ENCODE measurements around the gene TPI1. TPM values are rescaled to one million over a fixed set of nuclear protein-coding genes. Genes with fewer than 3 reads are reported as not detected.

The TPI1 gene
- total RNA-seq, 1 donor from 2014 or later = 722 TPM

- TF ChIP-seq CTCF (IDR thresholded peaks at IDR 0.05; ENCODE audit: insufficient read depth, low read depth, low read length) = no peak
- TF ChIP-seq EZH2 (IDR thresholded peaks at IDR 0.05; ENCODE audit: insufficient read depth, low read length) = no peak
- no peaks in the 10 kb centered on the region for H3K36me3 ChIP-seq (ENCODE audit: insufficient read depth, low read length)
- no peak for FAIRE-seq
- Mint-ChIP-seq H3K27me3 (ENCODE audit: low read depth, unreplicated experiment) (no peaks in the 10 kb centered on the region), H3K36me3 (ENCODE audit: low read depth, unreplicated experiment) (peaks cover 3% of the 10 kb centered on the region), H3K4me3 (ENCODE audit: unreplicated experiment) (no peak overlapping the region), H3K27ac (ENCODE audit: unreplicated experiment) (no peak overlapping the region), H3K9me3 (ENCODE audit: unreplicated experiment) (no peaks in the 10 kb centered on the region), H3K4me1 (ENCODE audit: low read depth, unreplicated experiment) (no peaks in the 10 kb centered on the region)
- no peak for DNase-seq (ENCODE audit: low read depth)
- no peaks in the 10 kb centered on the region for H3K27me3 ChIP-seq (ENCODE audit: insufficient read depth, low read length)
- H2AFZ ChIP-seq (ENCODE audit: low read depth, low read length) = no peak overlapping the region
- H3K79me2 ChIP-seq (ENCODE audit: insufficient read depth, low read length) = no peaks in the 10 kb centered on the region
- H3K9ac ChIP-seq (ENCODE audit: low read length) = no peak overlapping the region
- H3K4me2 ChIP-seq (ENCODE audit: low read length) = no peak overlapping the region
- H3K4me3 ChIP-seq (ENCODE audit: insufficient read depth, low read depth, low read length) = no peak overlapping the region
- H3K9me3 ChIP-seq (ENCODE audit: insufficient read depth, low read depth, low read length) = no peaks in the 10 kb centered on the region
- peaks cover 12% of the 10 kb centered on the region for H3K4me1 ChIP-seq (ENCODE audit: insufficient read depth, low read length)
- no peaks in the 10 kb centered on the region for H4K20me1 ChIP-seq (ENCODE audit: insufficient read depth, low read length)
- H3K27ac ChIP-seq (ENCODE audit: low read depth, low read length) = no peak overlapping the region
These were observed 27.0 kb downstream of the TPI1 start for GRCh38 chr12:6894321-6894720.

- no peak overlapping the region for H3K27ac ChIP-seq (ENCODE audit: low read depth, low read length)
- DNase-seq (ENCODE audit: low read depth) = no peak
- no peaks in the 10 kb centered on the region for H4K20me1 ChIP-seq (ENCODE audit: insufficient read depth, low read length)
- no peaks in the 10 kb centered on the region for H3K36me3 ChIP-seq (ENCODE audit: insufficient read depth, low read length)
- Mint-ChIP-seq H3K27me3 (ENCODE audit: low read depth, unreplicated experiment) (no peaks in the 10 kb centered on the region), H3K9me3 (ENCODE audit: unreplicated experiment) (no peaks in the 10 kb centered on the region), H3K4me1 (ENCODE audit: low read depth, unreplicated experiment) (no peaks in the 10 kb centered on the region), H3K27ac (ENCODE audit: unreplicated experiment) (no peak overlapping the region), H3K36me3 (ENCODE audit: low read depth, unreplicated experiment) (peaks cover 3% of the 10 kb centered on the region), H3K4me3 (ENCODE audit: unreplicated experiment) (no peak overlapping the region)
- no peak for TF ChIP-seq EZH2 (IDR thresholded peaks at IDR 0.05; ENCODE audit: insufficient read depth, low read length)
- H3K9me3 ChIP-seq (ENCODE audit: insufficient read depth, low read depth, low read length) = no peaks in the 10 kb centered on the region
- H3K27me3 ChIP-seq (ENCODE audit: insufficient read depth, low read length) = no peaks in the 10 kb centered on the region
- no peak overlapping the region for H3K9ac ChIP-seq (ENCODE audit: low read length)
- H3K4me1 ChIP-seq (ENCODE audit: insufficient read depth, low read length) = no peaks in the 10 kb centered on the region
- no peak overlapping the region for H3K4me2 ChIP-seq (ENCODE audit: low read length)
- H3K4me3 ChIP-seq (ENCODE audit: insufficient read depth, low read depth, low read length) = no peak overlapping the region
- no peak overlapping the region for H2AFZ ChIP-seq (ENCODE audit: low read depth, low read length)
- no peak for FAIRE-seq
- no peaks in the 10 kb centered on the region for H3K79me2 ChIP-seq (ENCODE audit: insufficient read depth, low read length)
These were observed 29.6 kb downstream of the TPI1 start for GRCh38 chr12:6896846-6897435.

GRCh38 chr12:6899427-6899826 is 32.1 kb downstream of the TPI1 start:
- no peaks in the 10 kb centered on the region for H3K4me1 Mint-ChIP-seq (ENCODE audit: low read depth, unreplicated experiment)
- no peaks in the 10 kb centered on the region for H3K9me3 Mint-ChIP-seq (ENCODE audit: unreplicated experiment)
- H2AFZ ChIP-seq (ENCODE audit: low read depth, low read length) = no peak overlapping the region
- no peak for FAIRE-seq
- H3K9me3 ChIP-seq (ENCODE audit: insufficient read depth, low read depth, low read length) = no peaks in the 10 kb centered on the region
- DNase-seq (ENCODE audit: low read depth) = no peak
- no peaks in the 10 kb centered on the region for H3K27me3 Mint-ChIP-seq (ENCODE audit: low read depth, unreplicated experiment)
- H3K36me3 ChIP-seq (ENCODE audit: insufficient read depth, low read length) = no peaks in the 10 kb centered on the region
- TF ChIP-seq EZH2 (IDR thresholded peaks at IDR 0.05; ENCODE audit: insufficient read depth, low read length) = no peak
- no peak for TF ChIP-seq CTCF (IDR thresholded peaks at IDR 0.05; ENCODE audit: insufficient read depth, low read depth, low read length)
- H3K9ac ChIP-seq (ENCODE audit: low read length) = no peak overlapping the region
- no peaks in the 10 kb centered on the region for H3K79me2 ChIP-seq (ENCODE audit: insufficient read depth, low read length)
- H4K20me1 ChIP-seq (ENCODE audit: insufficient read depth, low read length) = no peaks in the 10 kb centered on the region
- H3K36me3 Mint-ChIP-seq (ENCODE audit: low read depth, unreplicated experiment) = no peaks in the 10 kb centered on the region
- no peak overlapping the region for H3K4me2 ChIP-seq (ENCODE audit: low read length)
- no peak overlapping the region for H3K27ac Mint-ChIP-seq (ENCODE audit: unreplicated experiment)
- H3K4me3 ChIP-seq (ENCODE audit: insufficient read depth, low read depth, low read length) = no peak overlapping the region
- H3K4me3 Mint-ChIP-seq (ENCODE audit: unreplicated experiment) = no peak overlapping the region
- H3K27ac ChIP-seq (ENCODE audit: low read depth, low read length) = no peak overlapping the region
- no peaks in the 10 kb centered on the region for H3K27me3 ChIP-seq (ENCODE audit: insufficient read depth, low read length)
- H3K4me1 ChIP-seq (ENCODE audit: insufficient read depth, low read length) = no peaks in the 10 kb centered on the region

All from astrocyte (in vitro differentiated cells and primary cell).